Mesothelial cell of epicardium (in vitro differentiated cells): ENCODE results near the gene AKT1S1. TPM values are rescaled to one million over a fixed set of nuclear protein-coding genes. Genes with fewer than 3 reads are reported as not detected.
"Not testable (repeated sequence)": the region's sequence is repeated elsewhere in the genome, so short reads cannot be mapped to it uniquely, and the experiment has no call there.

Experiments used
- DNase-seq, 2 experiments: peaks; one replicate each; pipeline ENCODE4 v3.0.0; 2021; ENCODE audit warnings: low spot score in 2 of 2; ENCODE audit not compliant: unreplicated experiment in 2 of 2
- H3K27ac Mint-ChIP-seq: 2 replicates; pipeline ENCODE4 v1.8.0; 2021; ENCODE audit warnings: mixed read lengths
- H3K27me3 Mint-ChIP-seq: 2 replicates; pipeline ENCODE4 v1.8.0; 2021; ENCODE audit warnings: low read depth, mixed read lengths
- H3K36me3 Mint-ChIP-seq: 2 replicates; pipeline ENCODE4 v1.8.0; 2021; ENCODE audit warnings: mixed read lengths
- H3K4me1 Mint-ChIP-seq: 2 replicates; pipeline ENCODE4 v1.8.0; 2021; ENCODE audit warnings: mixed read lengths
- H3K4me3 Mint-ChIP-seq: 2 replicates; pipeline ENCODE4 v1.8.0; 2021; ENCODE audit warnings: mild to moderate bottlenecking, moderate library complexity, mixed read lengths
- H3K9me3 Mint-ChIP-seq: 2 replicates; pipeline ENCODE4 v1.8.0; 2021; ENCODE audit warnings: mixed read lengths
- CTCF ChIP-seq: fragments of 200-600 bp; sonication (generic); IDR thresholded peaks from one replicate; pipeline ENCODE4 v1.5.0; 2021; ENCODE audit warnings: antibody characterized with exemption; ENCODE audit not compliant: unreplicated experiment
- microRNA-seq: library from miRNA; unstranded; fragments of <30 nt; microRNA quantifications from one replicate; pipeline ENCODE4 v1.2.0, GENCODE V29; 2021; ENCODE audit warnings: inconsistent platforms, mixed read lengths
- total RNA-seq: library from RNA; stranded (reverse); gene quantifications from 3 replicates; pipeline ENCODE4 v1.2.1, GENCODE V29; 2021

AKT1S1 gene
- total RNA-seq, 1 donor from 2014 or later: 41.8 TPM

DNA sequence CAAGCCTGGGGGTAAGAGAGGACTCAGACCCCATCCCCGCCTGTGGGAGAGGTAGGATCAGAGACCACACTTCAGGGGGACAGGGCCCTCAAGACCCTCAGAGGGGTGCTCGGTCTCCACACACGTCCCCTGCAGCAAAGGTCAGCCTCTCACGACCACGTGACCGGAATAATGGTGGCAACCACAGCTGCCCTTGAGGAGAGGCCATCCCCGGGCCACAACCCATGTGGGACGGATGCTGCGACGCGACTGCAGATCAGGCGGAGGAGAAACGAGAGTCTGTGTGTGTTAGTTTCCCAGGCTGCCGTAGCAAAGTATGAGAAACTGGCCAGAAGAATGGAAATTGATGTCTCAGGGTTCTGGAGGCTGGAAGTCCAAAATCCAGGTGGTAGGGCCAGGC lies 50.1 kb downstream of the AKT1S1 start:
- Mint-ChIP-seq H3K27me3 (no peaks in the 10 kb centered on the region), H3K27ac (peak overlapping the region; percentile 22), H3K36me3 (peaks cover 15% of the 10 kb centered on the region), H3K4me1 (no peaks in the 10 kb centered on the region), H3K4me3 (no peak overlapping the region), H3K9me3 (no peaks in the 10 kb centered on the region)
- DNase-seq: no peak
- TF ChIP-seq CTCF: no peak

DNA sequence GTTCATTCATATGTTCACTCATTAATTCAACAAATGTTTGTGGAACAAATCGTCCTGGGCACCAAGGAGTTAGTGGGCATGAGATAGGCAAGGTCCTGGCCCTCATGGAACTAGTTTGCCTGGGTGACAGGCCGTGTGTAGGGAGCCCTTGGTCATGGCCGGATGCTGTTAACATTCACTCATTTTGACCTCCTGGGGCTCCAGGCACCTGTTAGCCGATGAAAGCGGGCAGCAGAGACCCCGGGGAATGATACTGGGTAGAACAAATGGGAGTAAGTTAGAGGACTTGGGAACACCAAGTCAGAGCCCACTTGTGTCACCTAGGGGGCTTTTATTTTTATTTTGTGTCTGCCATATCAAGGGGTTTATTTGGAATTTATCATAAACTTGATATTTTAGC lies 52.5 kb downstream of the AKT1S1 start:
- peaks cover 19% of the 10 kb centered on the region for H3K36me3 Mint-ChIP-seq
- H3K9me3 Mint-ChIP-seq: no peaks in the 10 kb centered on the region
- no peak for DNase-seq

DNA sequence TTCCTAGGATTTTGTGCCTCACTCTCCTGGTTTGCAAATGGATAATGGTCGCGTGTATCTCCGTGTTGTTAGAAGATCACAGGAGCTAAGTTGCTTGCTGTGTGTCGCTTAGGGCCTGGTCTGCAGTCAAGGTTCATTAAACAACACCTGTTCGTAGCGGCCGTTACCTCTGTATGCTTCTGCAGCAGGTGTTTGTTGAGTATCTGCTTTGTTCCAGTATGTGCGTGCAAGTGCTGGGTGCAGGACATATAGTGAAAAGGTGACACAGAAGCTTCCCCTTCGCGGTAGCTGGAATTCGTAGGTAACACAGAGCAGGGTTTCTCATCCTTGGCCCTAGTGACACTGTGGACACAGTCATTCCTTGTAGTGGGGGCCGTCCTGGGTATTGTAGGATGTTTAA lies 53.7 kb downstream of the AKT1S1 start:
- no peak for TF ChIP-seq CTCF
- no peak overlapping the region for H3K27ac Mint-ChIP-seq
- no peak for DNase-seq
- peaks cover 19% of the 10 kb centered on the region for H3K36me3 Mint-ChIP-seq
- peaks cover 20% of the 10 kb centered on the region for H3K4me1 Mint-ChIP-seq
- H3K27me3 Mint-ChIP-seq: no peaks in the 10 kb centered on the region
- no peaks in the 10 kb centered on the region for H3K9me3 Mint-ChIP-seq
- no peak overlapping the region for H3K4me3 Mint-ChIP-seq

More for the DNA sequence above, 52.5 kb downstream of the AKT1S1 start:
- no peak overlapping the region for H3K27ac Mint-ChIP-seq
- H3K4me3 Mint-ChIP-seq: no peak overlapping the region
- H3K4me1 Mint-ChIP-seq: peaks cover 11% of the 10 kb centered on the region
- no peak for TF ChIP-seq CTCF
- no peaks in the 10 kb centered on the region for H3K27me3 Mint-ChIP-seq

DNA sequence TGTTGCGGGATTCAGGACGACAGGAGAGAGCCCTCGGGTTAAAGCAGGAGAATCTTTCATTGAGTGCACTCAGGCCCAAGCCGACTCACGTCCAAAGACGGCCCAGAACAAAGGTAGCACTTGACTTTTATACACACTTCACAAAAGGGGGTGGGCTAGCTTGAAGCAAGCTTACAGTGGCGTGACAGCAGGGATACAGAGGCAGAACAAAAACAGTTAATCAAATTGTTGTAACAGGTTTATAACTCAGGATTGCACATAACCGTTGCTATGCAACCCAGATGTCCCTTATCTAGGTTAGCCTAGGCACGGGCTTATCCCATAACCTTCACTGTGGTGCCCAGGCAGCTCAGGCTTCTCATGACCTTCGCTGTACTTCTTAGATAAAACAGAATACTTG lies 57.0 kb downstream of the AKT1S1 start:
- Mint-ChIP-seq H3K4me3 (peak overlapping the region; percentile 89), H3K36me3 (peaks cover 10% of the 10 kb centered on the region), H3K9me3 (no peaks in the 10 kb centered on the region), H3K4me1 (peaks cover 24% of the 10 kb centered on the region), H3K27me3 (no peaks in the 10 kb centered on the region), H3K27ac (peak overlapping the region; percentile 79)
- no peak for TF ChIP-seq CTCF
- DNase-seq: no peak

DNA sequence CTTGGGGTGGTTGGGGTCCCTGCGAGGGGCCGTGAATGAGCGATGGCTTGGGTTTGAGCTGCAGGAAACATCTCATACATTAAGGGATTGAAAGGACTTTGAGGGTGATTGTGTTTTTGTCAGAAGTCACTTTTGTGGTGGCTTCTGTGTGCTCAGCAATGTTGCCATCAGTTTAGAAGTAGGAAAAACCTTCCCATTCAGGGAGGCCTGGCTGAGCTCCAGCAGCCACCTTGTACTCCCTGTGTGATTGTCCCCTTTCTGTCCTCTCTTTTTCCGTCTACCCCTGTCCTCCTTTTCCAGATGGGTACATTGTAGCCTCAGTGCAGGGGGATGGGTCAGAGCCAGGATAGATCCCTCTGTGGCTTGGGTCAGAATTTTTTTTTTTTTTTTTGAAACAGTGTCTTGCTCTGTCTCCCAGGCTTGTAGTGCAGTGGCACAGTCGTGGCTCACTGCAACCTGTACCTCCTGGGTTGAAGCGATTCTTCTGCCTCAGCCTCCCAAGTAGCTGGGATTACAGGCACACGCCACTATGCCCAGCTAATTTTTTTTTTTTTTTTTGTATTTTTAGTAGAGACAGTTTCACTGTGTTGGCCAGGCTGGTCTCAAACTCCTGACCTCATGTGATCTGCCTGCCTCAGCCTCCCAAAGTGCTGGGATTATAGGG lies 57.6 kb downstream of the AKT1S1 start:
- H3K4me1 Mint-ChIP-seq: peaks cover 25% of the 10 kb centered on the region
- peaks cover 10% of the 10 kb centered on the region for H3K36me3 Mint-ChIP-seq
- H3K4me3 Mint-ChIP-seq: peak overlapping the region; percentile 89
- DNase-seq, H3K9me3 Mint-ChIP-seq, H3K27me3 Mint-ChIP-seq: not testable (repeated sequence)
- peak overlapping the region; percentile 100 for H3K27ac Mint-ChIP-seq

Small RNA genes within 50 kb of the gene (microRNA-seq; reads per million reads assigned to microRNA genes)
- 9.4 reads per million, percentile 31 among the genes with 10 or more reads in this experiment for gene MIR4749
- gene MIR4750: 4.1 reads per million, percentile 12 among the genes with 10 or more reads in this experiment
- gene MIR6800: 2.3 reads per million

Other genes starting within 250 kb of the AKT1S1 start
- gene RRAS, start 237.2 kb downstream of the AKT1S1 start, total RNA-seq: 26.0 to 28.6 TPM (median 26.9 TPM) in 3 replicates
- 87.3 to 89.9 TPM (median 88.9 TPM) in 3 replicates for gene SCAF1, start 235.1 kb downstream of the AKT1S1 start, total RNA-seq
- 89.4 to 101 TPM (median 95.0 TPM) in 3 replicates for gene IRF3, start 211.5 kb downstream of the AKT1S1 start, total RNA-seq
- 44.5 to 46.0 TPM (median 44.7 TPM) in 3 replicates for gene BCL2L12, start 211.4 kb downstream of the AKT1S1 start, total RNA-seq
- gene PRMT1, start 200.1 kb downstream of the AKT1S1 start, total RNA-seq: 273 to 283 TPM (median 280 TPM) in 3 replicates
- gene ADM5, start 187.8 kb downstream of the AKT1S1 start, total RNA-seq: 10.4 to 10.5 TPM (median 10.4 TPM) in 3 replicates
- gene CPT1C, start 186.2 kb downstream of the AKT1S1 start, total RNA-seq: 60.3 to 62.5 TPM (median 60.9 TPM) in 3 replicates
- gene TSKS, start 114.0 kb downstream of the AKT1S1 start, total RNA-seq: not detected in 3 replicates
- gene AP2A1, start 110.4 kb downstream of the AKT1S1 start, total RNA-seq: 84.6 to 89.6 TPM (median 85.2 TPM) in 3 replicates
- 23.1 to 25.8 TPM (median 23.2 TPM) in 3 replicates for gene FUZ, start 64.1 kb downstream of the AKT1S1 start, total RNA-seq
- 103 to 107 TPM (median 105 TPM) in 3 replicates for gene MED25, start 59.1 kb downstream of the AKT1S1 start, total RNA-seq
- 415 to 431 TPM (median 422 TPM) in 3 replicates for gene PTOV1, start 26.2 kb downstream of the AKT1S1 start, total RNA-seq
- gene PNKP, start 9.8 kb downstream of the AKT1S1 start, total RNA-seq: 96.6 to 103 TPM (median 97.8 TPM) in 3 replicates
- 46.8 to 53.7 TPM (median 49.7 TPM) in 3 replicates for gene TBC1D17, start 347 bp upstream of the AKT1S1 start, total RNA-seq
- 1.3 to 1.7 TPM (median 1.6 TPM) in 3 replicates for gene IL4I1, start 19.5 kb upstream of the AKT1S1 start, total RNA-seq
- gene ATF5, start 51.9 kb upstream of the AKT1S1 start, total RNA-seq: 21.7 to 22.7 TPM (median 22.1 TPM) in 3 replicates
- gene NUP62, start 52.1 kb upstream of the AKT1S1 start, total RNA-seq: 67.6 to 78.9 TPM (median 71.8 TPM) in 3 replicates
- 0.62 to 2.8 TPM (median 1.7 TPM) in 3 replicates for gene SIGLEC11, start 83.8 kb upstream of the AKT1S1 start, total RNA-seq
- gene VRK3, start 148.0 kb upstream of the AKT1S1 start, total RNA-seq: 40.1 to 42.0 TPM (median 40.6 TPM) in 3 replicates
- gene ZNF473, start 148.7 kb upstream of the AKT1S1 start, total RNA-seq: 11.1 to 13.1 TPM (median 12.4 TPM) in 3 replicates